ENCODE measurements around the gene KEAP1.
"Not testable (repeated sequence)": the region's sequence is repeated elsewhere in the genome, so short reads cannot be mapped to it uniquely, and the experiment has no call there.

KEAP1 gene

GRCh38 chr19:10499550-10500246, 3.5 kb downstream of the KEAP1 start:
- H3K27ac Mint-ChIP-seq = peak overlapping the region; percentile 55
- CTCF ChIA-PET = interaction anchor here (1.0 to 1.1 kb wide), 2 partner anchors 15 to 16 kb away, joined by 3 read pairs; no protein-coding TSS in a partner anchor
- H3K4me3 Mint-ChIP-seq = peak overlapping the region; percentile 49
- DNase-seq = no peak
- H3K4me1 Mint-ChIP-seq = peaks cover 44% of the 10 kb centered on the region
- no peaks in the 10 kb centered on the region for H3K27me3 Mint-ChIP-seq
- peaks cover 35% of the 10 kb centered on the region for H3K36me3 Mint-ChIP-seq
- no peaks in the 10 kb centered on the region for H3K9me3 Mint-ChIP-seq

DNA sequence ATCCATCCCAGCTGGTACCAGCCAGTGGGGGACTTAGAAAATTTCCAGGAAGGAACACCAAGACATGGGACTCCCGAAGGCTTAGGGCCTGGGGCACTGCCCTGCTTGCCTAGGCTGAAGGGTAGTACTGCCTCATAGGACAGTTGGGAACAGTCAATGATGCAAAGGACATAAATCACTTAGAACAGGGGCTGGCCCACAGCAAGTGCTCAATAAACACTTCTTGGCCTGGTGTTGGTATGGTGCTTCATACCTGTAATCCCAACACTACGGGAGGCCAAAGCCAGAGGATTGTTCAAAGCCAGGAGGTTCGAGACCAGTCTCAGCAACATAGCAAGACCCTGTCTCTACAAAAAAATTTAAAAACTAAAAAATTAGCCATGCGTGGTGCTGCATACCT, 5.8 kb downstream of the KEAP1 start:
- no peak overlapping the region for H3K4me3 Mint-ChIP-seq
- CTCF ChIA-PET = interaction anchor here (0.7 to 1.5 kb wide), 2 partner anchors 19 to 253 kb away, joined by 3 to 4 read pairs; no protein-coding TSS in a partner anchor
- no peaks in the 10 kb centered on the region for H3K27me3 Mint-ChIP-seq
- H3K27ac Mint-ChIP-seq = peak overlapping the region; percentile 60
- peaks cover 41% of the 10 kb centered on the region for H3K36me3 Mint-ChIP-seq
- no peak for DNase-seq
- H3K9me3 Mint-ChIP-seq = no peaks in the 10 kb centered on the region
- H3K4me1 Mint-ChIP-seq = peaks cover 40% of the 10 kb centered on the region

- H3K9me3 Mint-ChIP-seq = no peaks in the 10 kb centered on the region
- DNase-seq = no peak
- H3K4me3 Mint-ChIP-seq = no peak overlapping the region
- no peaks in the 10 kb centered on the region for H3K27me3 Mint-ChIP-seq
- CTCF ChIA-PET = interaction anchor here (1.2 to 1.9 kb wide), 2 partner anchors 9 to 17 kb away, joined by 5 read pairs; no protein-coding TSS in a partner anchor
- H3K4me1 Mint-ChIP-seq = peaks cover 7% of the 10 kb centered on the region
- H3K27ac Mint-ChIP-seq = no peak overlapping the region
- peaks cover 41% of the 10 kb centered on the region for H3K36me3 Mint-ChIP-seq
These were observed 11.6 kb downstream of the KEAP1 start for GRCh38 chr19:10491472-10492047.

- H3K27me3 Mint-ChIP-seq = no peaks in the 10 kb centered on the region
- H3K4me1 Mint-ChIP-seq = peaks cover 5% of the 10 kb centered on the region
- H3K4me3 Mint-ChIP-seq = no peak overlapping the region
- H3K36me3 Mint-ChIP-seq = peaks cover 36% of the 10 kb centered on the region
- H3K9me3 Mint-ChIP-seq = no peaks in the 10 kb centered on the region
- CTCF ChIA-PET = no interaction called here
- no peak overlapping the region for H3K27ac Mint-ChIP-seq
- DNase-seq = no peak
These were observed 16.6 kb downstream of the KEAP1 start for GRCh38 chr19:10486551-10486950.

DNA sequence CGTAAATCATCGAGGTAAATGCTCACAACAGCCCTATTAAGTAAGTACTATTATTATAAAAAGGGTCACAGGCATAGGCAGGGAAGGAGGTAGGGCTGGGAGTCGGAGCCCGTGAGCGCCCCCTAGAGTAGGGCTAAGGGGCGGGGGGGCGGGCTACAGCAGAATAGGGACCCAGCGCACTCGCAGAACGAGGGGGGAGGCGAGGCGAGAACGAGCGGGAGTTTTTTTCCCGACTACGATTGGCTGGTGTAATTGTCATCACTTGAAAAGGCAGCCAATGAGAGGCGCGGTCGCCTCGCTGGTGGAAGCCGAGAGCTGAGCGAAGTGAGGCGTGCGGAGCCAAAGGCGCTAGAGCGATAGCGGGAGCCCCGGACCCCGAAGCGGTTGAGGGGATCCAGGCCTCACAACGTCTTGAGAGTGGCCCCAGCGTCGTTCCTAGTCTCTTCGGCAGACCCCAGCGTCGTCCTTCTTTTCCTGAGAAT, 24.2 kb downstream of the KEAP1 start:
- no peaks in the 10 kb centered on the region for H3K9me3 Mint-ChIP-seq
- CTCF ChIA-PET = interaction anchor here (0.7 to 2.1 kb wide), 12 partner anchors 13 to 221 kb away, joined by 3 to 10 read pairs (median 3); partner anchors contain the start of gene CDC37
- peak overlapping the region; percentile 54 for H3K4me3 Mint-ChIP-seq

DNA sequence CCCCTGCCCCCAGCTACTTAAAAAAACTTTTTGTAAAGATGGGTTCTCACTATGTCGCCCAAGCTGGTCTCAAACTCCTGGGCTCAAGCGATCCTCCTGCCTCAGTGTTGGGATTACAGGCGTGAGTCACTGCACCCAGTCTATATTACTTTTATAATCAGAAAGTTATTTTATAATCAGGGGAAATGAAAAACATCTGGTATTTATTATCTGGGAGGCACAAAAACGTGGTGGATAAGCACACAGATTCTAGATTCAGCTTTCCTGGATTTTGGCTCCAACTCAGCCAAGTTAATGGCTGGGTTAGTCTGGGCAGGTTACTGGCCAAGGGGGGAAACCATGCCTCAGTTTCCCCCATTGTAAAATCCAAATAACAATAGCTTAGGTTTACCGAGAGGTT, 24.7 kb downstream of the KEAP1 start:
- H3K4me1 Mint-ChIP-seq = peaks cover 20% of the 10 kb centered on the region
- no peak for DNase-seq
- no peaks in the 10 kb centered on the region for H3K36me3 Mint-ChIP-seq
- no peak overlapping the region for H3K4me3 Mint-ChIP-seq
- H3K27me3 Mint-ChIP-seq = peaks cover 14% of the 10 kb centered on the region
- CTCF ChIA-PET = interaction anchor here (0.7 to 2.1 kb wide), 12 partner anchors 12 to 221 kb away, joined by 3 to 10 read pairs (median 3); partner anchors contain the start of gene CDC37
- no peaks in the 10 kb centered on the region for H3K9me3 Mint-ChIP-seq
- H3K27ac Mint-ChIP-seq = no peak overlapping the region

More for the DNA sequence above, 24.2 kb downstream of the KEAP1 start:
- peak; percentile 92 for DNase-seq
- Mint-ChIP-seq H3K36me3 (no peaks in the 10 kb centered on the region), H3K4me1 (peaks cover 20% of the 10 kb centered on the region), H3K27me3 (peaks cover 14% of the 10 kb centered on the region), H3K27ac (no peak overlapping the region)

DNA sequence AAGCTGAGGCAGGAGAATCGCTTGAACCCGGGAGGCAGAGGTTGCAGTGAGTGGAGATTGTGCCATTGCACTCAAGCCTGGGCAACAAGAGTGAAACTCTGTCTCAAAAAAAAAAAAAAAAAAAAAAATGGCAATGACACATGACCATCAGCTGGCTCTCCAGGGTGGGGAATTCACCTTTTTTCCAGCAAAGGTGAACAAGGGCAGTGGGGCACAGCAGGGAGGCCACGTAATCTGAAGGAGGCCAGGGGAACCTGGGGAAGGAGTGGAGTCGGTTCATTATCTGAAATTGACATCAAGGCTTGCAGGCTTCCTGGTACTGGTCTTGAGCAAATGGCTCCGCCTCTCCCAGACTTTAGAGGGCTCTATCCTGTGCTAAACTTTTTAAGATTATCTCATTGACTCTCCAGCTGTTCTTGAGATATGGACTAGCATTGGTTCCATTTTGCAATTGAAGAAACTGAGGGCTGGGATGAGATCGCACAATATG, 28.1 kb downstream of the KEAP1 start:
- Mint-ChIP-seq H3K9me3 (no peaks in the 10 kb centered on the region), H3K27ac (no peak overlapping the region), H3K36me3 (no peaks in the 10 kb centered on the region), H3K27me3 (peaks cover 24% of the 10 kb centered on the region), H3K4me3 (no peak overlapping the region), H3K4me1 (peaks cover 24% of the 10 kb centered on the region)
- no peak for DNase-seq
- CTCF ChIA-PET = interaction anchor here (1.6 kb wide), 1 partner anchor 9 kb away, joined by 5 read pairs; no protein-coding TSS in a partner anchor

DNA sequence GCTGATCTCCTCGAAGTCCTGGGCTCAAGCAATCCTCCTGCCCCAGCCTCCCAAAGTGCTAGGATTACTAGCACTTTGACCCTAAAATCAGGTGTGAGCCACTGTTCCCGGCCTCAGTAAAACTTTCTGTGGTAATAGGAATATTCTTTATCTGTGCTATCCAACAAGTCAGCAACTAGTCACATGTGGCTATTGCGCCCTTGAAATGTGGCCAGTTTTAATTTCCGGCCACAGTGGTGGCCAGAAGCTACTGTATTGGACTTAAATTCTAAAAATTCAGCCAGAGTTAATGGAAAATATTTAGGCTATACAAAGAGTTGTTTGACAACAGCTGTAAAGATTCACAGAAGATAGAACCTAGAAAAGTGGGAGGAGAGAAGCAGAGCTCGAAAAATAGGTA, 30.0 kb downstream of the KEAP1 start:
- peaks cover 10% of the 10 kb centered on the region for H3K4me1 Mint-ChIP-seq
- H3K27ac Mint-ChIP-seq = no peak overlapping the region
- H3K9me3 Mint-ChIP-seq = no peaks in the 10 kb centered on the region
- no peak for DNase-seq
- peaks cover 4% of the 10 kb centered on the region for H3K36me3 Mint-ChIP-seq
- CTCF ChIA-PET = interaction anchor here (0.6 to 1.9 kb wide), 6 partner anchors 11 to 227 kb away, joined by 3 to 7 read pairs (median 3); no protein-coding TSS in a partner anchor
- peaks cover 20% of the 10 kb centered on the region for H3K27me3 Mint-ChIP-seq
- H3K4me3 Mint-ChIP-seq = no peak overlapping the region

GRCh38 chr19:10471909-10472308, 31.2 kb downstream of the KEAP1 start:
- Mint-ChIP-seq H3K27me3 (peaks cover 20% of the 10 kb centered on the region), H3K4me3 (no peak overlapping the region), H3K27ac (no peak overlapping the region), H3K9me3 (no peaks in the 10 kb centered on the region), H3K36me3 (peaks cover 4% of the 10 kb centered on the region), H3K4me1 (peaks cover 8% of the 10 kb centered on the region)
- no peak for DNase-seq
- CTCF ChIA-PET = interaction anchor here (0.7 to 1.9 kb wide), 2 partner anchors 12 to 52 kb away, joined by 3 to 7 read pairs; no protein-coding TSS in a partner anchor

DNA sequence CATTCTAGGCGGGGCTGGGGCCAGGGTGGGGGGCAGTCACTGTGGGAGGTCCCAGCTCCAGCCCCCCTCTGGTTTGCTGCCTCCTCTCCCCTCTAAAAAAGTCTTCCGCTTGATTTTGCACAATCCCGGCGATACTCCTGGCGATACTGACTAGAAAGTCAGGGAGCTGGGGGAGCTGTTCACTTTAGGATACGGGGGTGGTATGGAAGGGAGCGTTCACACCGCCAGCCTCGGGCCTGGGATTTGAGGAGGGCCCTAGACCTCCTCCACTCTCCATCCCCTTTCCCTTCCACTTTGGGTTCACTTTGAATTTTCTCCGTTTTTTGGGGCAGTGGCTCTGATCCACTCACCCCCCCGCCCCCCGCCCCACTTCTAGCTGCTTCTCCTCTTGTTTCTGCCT, 35.0 kb downstream of the KEAP1 start:
- Mint-ChIP-seq H3K4me3 (no peak overlapping the region), H3K4me1 (no peaks in the 10 kb centered on the region), H3K9me3 (no peaks in the 10 kb centered on the region), H3K36me3 (peaks cover 7% of the 10 kb centered on the region), H3K27ac (no peak overlapping the region), H3K27me3 (peaks cover 15% of the 10 kb centered on the region)
- CTCF ChIA-PET = no interaction called here
- DNase-seq = no peak

- H3K36me3 Mint-ChIP-seq = peaks cover 7% of the 10 kb centered on the region
- H3K27ac Mint-ChIP-seq = no peak overlapping the region
- H3K9me3 Mint-ChIP-seq = no peaks in the 10 kb centered on the region
- peaks cover 21% of the 10 kb centered on the region for H3K27me3 Mint-ChIP-seq
- no peak overlapping the region for H3K4me3 Mint-ChIP-seq
- no peak for DNase-seq
- H3K4me1 Mint-ChIP-seq = peaks cover 2% of the 10 kb centered on the region
- CTCF ChIA-PET = interaction anchor here (2.1 kb wide), 1 partner anchor 11 kb away, joined by 9 read pairs; no protein-coding TSS in a partner anchor
These were observed 36.0 kb downstream of the KEAP1 start for GRCh38 chr19:10467104-10467706.

DNA sequence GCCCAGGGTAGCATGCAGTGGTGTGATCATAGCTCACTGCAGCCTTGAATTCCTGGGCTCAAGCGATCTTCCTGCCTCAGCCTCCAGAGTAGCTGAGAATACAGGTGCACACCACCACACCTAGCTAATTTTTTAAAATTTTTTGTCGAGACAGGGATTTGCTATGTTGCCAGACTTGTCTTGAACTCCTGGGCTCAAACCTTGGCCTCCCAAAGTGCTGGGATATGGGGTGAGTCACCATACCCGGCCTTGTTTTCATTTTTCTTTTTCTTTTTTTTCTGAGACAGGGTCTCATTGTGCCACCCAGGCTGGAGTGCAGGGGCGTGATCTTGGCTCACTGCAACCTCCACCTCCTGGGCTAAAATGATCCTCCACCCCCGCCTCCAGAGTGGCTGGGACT, 38.7 kb downstream of the KEAP1 start:
- H3K27me3 Mint-ChIP-seq = peaks cover 20% of the 10 kb centered on the region
- no peaks in the 10 kb centered on the region for H3K9me3 Mint-ChIP-seq
- peaks cover 14% of the 10 kb centered on the region for H3K4me1 Mint-ChIP-seq
- H3K36me3 Mint-ChIP-seq = peaks cover 9% of the 10 kb centered on the region
- CTCF ChIA-PET = no interaction called here
- H3K27ac Mint-ChIP-seq = no peak overlapping the region
- DNase-seq = no peak
- H3K4me3 Mint-ChIP-seq = no peak overlapping the region

GRCh38 chr19:10462557-10462956, 40.6 kb downstream of the KEAP1 start:
- CTCF ChIA-PET = interaction anchor here (0.6 to 1.4 kb wide), 2 partner anchors 11 to 49 kb away, joined by 3 to 5 read pairs; no protein-coding TSS in a partner anchor
- no peak for DNase-seq
- H3K36me3 Mint-ChIP-seq = peaks cover 7% of the 10 kb centered on the region
- no peak overlapping the region for H3K4me3 Mint-ChIP-seq
- H3K27ac Mint-ChIP-seq = no peak overlapping the region
- peaks cover 14% of the 10 kb centered on the region for H3K4me1 Mint-ChIP-seq
- peaks cover 22% of the 10 kb centered on the region for H3K27me3 Mint-ChIP-seq
- no peaks in the 10 kb centered on the region for H3K9me3 Mint-ChIP-seq

- CTCF ChIA-PET = interaction anchor here (1.4 kb wide), 1 partner anchor 11 kb away, joined by 3 read pairs; no protein-coding TSS in a partner anchor
- H3K27ac Mint-ChIP-seq, H3K4me3 Mint-ChIP-seq, DNase-seq, H3K36me3 Mint-ChIP-seq, H3K9me3 Mint-ChIP-seq: not testable (repeated sequence)
- Mint-ChIP-seq H3K4me1 (peaks cover 14% of the 10 kb centered on the region), H3K27me3 (peaks cover 24% of the 10 kb centered on the region)
These were observed 41.1 kb downstream of the KEAP1 start for GRCh38 chr19:10462042-10462441.

Data from activated naive CD4-positive, alpha-beta T cell treated with anti-CD3 and anti-CD28 coated beads, Interleukin-2, amount 10 ng/mL, durations not matched to agents 7 days and 5 days (primary cell).